Stimulated activated CD4-positive, alpha-beta T cell treated with anti-CD3 and anti-CD28 coated beads, TNF-alpha, amount 100 ng/mL, for 1 hour (primary cell): ENCODE data around the gene TIMM17A.

Experiments used
- DNase-seq, 3 donors: peaks; one replicate each; pipeline ENCODE4 v3.0.0-alpha.2; 2020; ENCODE audit warnings: low read depth in 3 of 3, low spot score in 1 of 3

The TIMM17A gene

GRCh38 chr1:201982623-201983379 lies 27.5 kb downstream of the TIMM17A start, which contains the start of gene RNPEP:
Gene RNPEP, plus strand, starts transcription at chr1:201982648. Its CDS starts 19 bp downstream, at chr1:201982667.
- peak in 2 of 3 donors; percentile 8 to 25 for DNase-seq

GRCh38 chr1:201983380-201983805 lies 28.1 kb downstream of the TIMM17A start:
- no peak for DNase-seq

- no peak for DNase-seq
These were observed 29.1 kb downstream of the TIMM17A start for GRCh38 chr1:201984446-201984845.

- DNase-seq = no peak
These were observed 30.1 kb downstream of the TIMM17A start for GRCh38 chr1:201985355-201985754.

DNA sequence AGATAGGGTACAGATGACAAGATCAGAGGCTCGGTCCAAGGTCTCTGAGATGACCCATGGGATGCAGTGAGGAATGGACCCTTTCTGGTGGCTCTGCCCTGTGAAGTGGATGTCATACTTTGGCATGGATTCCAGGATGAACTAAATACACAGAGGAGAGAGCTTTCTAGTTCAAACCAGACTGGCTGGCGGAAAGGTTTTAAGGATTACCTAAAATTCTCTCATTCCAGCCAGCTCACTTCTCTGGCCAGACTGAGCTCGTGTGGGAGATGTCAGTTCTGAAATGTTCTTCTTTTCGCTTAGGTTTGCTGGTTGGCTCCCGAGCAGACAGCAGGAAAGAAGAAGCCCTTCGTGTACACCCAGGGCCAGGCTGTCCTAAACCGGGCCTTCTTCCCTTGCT lies 33.3 kb downstream of the TIMM17A start:
- no peak for DNase-seq

GRCh38 chr1:201989354-201990128 lies 34.2 kb downstream of the TIMM17A start:
- no peak for DNase-seq

DNA sequence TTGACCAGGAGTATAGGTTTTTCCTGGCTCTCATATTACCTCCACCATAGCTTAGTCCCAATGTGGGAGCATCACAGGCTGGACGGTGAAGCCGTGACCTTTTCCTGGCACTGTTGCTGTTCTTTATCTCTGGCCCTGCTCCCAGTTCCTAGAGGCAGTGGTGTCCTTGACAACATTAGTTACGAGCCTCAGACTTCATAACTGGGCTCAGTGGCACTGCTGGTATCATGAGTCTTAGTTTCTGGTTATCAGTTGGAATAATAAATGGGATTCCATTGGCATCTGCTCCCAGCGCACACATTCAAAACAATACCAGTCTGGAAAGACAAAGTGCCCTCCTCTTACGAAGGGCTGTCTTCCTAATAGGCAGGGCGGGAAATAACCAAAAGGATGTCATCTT lies 35.1 kb downstream of the TIMM17A start:
- no peak for DNase-seq

DNA sequence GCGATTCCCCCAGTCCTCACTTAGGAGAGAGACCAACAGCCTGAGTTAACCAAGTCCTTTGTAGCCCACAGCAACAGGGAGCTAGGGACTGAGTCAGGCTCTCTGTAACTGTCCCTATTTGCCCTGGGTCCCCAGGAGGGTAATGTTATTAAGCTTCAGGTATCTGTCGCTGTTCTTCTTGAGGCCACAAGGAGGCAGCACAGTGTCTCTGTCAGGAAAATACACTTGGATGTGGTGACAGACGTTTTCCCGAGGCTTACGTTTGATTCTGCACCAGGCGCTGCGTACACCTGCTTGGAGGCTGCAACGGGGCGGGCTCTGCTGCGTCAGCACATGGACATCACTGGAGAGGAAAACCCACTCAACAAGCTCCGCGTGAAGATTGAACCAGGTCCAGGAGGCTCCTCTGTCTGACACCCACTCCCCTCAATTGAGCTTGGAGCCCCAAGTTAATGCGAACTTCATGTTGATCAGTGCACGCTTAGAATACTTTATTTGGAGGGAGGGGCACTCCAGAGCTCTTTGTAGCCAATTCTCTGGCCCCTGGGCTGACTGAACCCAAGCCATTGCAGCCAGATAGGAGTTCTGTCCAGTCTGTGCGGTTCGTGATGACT lies 44.4 kb downstream of the TIMM17A start:
- DNase-seq = no peak

GRCh38 chr1:202002507-202002906 lies 47.2 kb downstream of the TIMM17A start:
- DNase-seq = no peak

GRCh38 chr1:202004711-202005110 lies 49.4 kb downstream of the TIMM17A start:
- DNase-seq = no peak

DNA sequence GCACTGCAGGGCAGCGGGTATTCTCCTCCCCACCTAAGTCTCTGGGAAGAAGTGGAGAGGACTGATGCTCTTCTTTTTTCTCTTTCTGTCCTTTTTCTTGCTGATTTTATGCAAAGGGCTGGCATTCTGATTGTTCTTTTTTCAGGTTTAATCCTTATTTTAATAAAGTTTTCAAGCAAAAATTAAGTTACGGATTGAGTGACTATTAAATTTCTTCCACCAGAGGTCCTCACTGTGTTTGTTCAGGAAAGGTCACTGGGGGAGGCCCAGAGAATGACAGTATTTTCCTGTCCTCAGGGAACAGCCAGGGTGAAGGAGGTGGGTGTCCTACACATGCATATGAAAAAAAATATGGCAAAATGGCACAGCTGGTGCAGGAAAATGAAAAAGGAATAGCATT lies 50.7 kb downstream of the TIMM17A start:
- DNase-seq = no peak

DNA sequence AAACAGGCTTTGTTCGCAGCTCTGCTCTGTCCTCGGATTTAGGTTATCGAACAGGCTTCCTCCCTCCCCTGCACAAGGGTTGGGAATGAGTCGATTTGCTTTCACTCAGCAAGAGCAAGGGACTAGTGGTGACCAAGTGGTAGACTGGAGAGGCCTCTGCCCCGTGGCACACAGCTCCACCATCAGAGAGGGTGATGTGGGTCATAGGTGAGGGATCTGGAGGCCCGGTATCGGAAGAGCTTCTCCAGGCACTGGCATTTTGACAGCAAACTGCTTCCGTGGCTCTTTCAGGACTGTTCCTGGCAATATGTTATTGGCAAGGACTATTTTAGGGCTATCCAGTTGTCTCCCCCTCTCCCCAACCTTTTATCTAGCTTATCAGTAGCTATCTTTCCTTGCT lies 52.0 kb downstream of the TIMM17A start:
- DNase-seq = no peak

GRCh38 chr1:202007805-202008489 lies 52.6 kb downstream of the TIMM17A start:
- DNase-seq = no peak

GRCh38 chr1:202009326-202010179 lies 54.2 kb downstream of the TIMM17A start:
- DNase-seq = peak; percentile 8 to 27 (median 10)

- DNase-seq = no peak
These were observed 55.1 kb downstream of the TIMM17A start, which contains the start of gene ELF3 for GRCh38 chr1:202010180-202011015. Gene ELF3, plus strand, starts transcription at chr1:202010587. Its CDS starts 550 bp downstream, at chr1:202011137.

GRCh38 chr1:202011994-202012393 lies 56.7 kb downstream of the TIMM17A start:
- no peak for DNase-seq

GRCh38 chr1:202012544-202013478 lies 57.5 kb downstream of the TIMM17A start:
- no peak for DNase-seq

- DNase-seq = no peak
These were observed 58.3 kb downstream of the TIMM17A start for GRCh38 chr1:202013603-202014002.
